NCI-H1436 treated with DMSO at 0.1 percent for 48 hours (cell line): ENCODE data around the gene ZCCHC3.
A peak's percentile ranks its signal among the peaks of the same experiment; 100 is the strongest.
"Not testable (repeated sequence)": the region's sequence is repeated elsewhere in the genome, so short reads cannot be mapped to it uniquely, and the experiment has no call there.

Experiments used
- DNase-seq: peaks from one replicate; lab custom pipeline; 2025; lab: John Stamatoyannopoulos, UW

ZCCHC3 gene

GRCh38 chr20:313402-313801 lies 16.0 kb downstream of the ZCCHC3 start:
- no peak for DNase-seq

GRCh38 chr20:313948-314347 lies 16.6 kb downstream of the ZCCHC3 start:
- no peak for DNase-seq

- no peak for DNase-seq
Observed at GRCh38 chr20:316316-317068, 19.1 kb downstream of the ZCCHC3 start.

- DNase-seq = peak; percentile 57
Observed at GRCh38 chr20:324177-325044, 27.0 kb downstream of the ZCCHC3 start.

GRCh38 chr20:325045-325888 lies 27.9 kb downstream of the ZCCHC3 start, which contains the start of gene SOX12:
SOX12 (plus strand) TSS chr20:325552; CDS start chr20:325925, 373 bp downstream.
- DNase-seq = peak; percentile 77

GRCh38 chr20:325889-326644 lies 28.7 kb downstream of the ZCCHC3 start:
- DNase-seq = no peak

- DNase-seq = no peak
Observed at GRCh38 chr20:326645-327185, 29.3 kb downstream of the ZCCHC3 start.

GRCh38 chr20:327186-328026 lies 30.0 kb downstream of the ZCCHC3 start:
- peak; percentile 59 for DNase-seq

- DNase-seq = no peak
Observed at GRCh38 chr20:328027-328974, 30.9 kb downstream of the ZCCHC3 start.

- no peak for DNase-seq
Observed at GRCh38 chr20:328975-329695, 31.8 kb downstream of the ZCCHC3 start.

- DNase-seq = no peak
Observed at GRCh38 chr20:329851-330232, 32.5 kb downstream of the ZCCHC3 start.

- peak; percentile 36 for DNase-seq
Observed at GRCh38 chr20:330233-331149, 33.1 kb downstream of the ZCCHC3 start.

- no peak for DNase-seq
Observed at GRCh38 chr20:334578-334977, 37.2 kb downstream of the ZCCHC3 start.

GRCh38 chr20:336040-336439 lies 38.7 kb downstream of the ZCCHC3 start:
- DNase-seq = not testable (repeated sequence)

GRCh38 chr20:341682-342081 lies 44.3 kb downstream of the ZCCHC3 start:
- no peak for DNase-seq

GRCh38 chr20:343107-343506 lies 45.7 kb downstream of the ZCCHC3 start:
- no peak for DNase-seq

GRCh38 chr20:346033-346639 lies 48.8 kb downstream of the ZCCHC3 start:
- DNase-seq = no peak
